IMR-90 (cell line): ENCODE measurements around the gene BRAF. TPM values are rescaled to one million over a fixed set of nuclear protein-coding genes. Genes with fewer than 3 reads are reported as not detected.

Experiments used
- ATAC-seq: fragments of 200-7000 bp; cut with Tn5 transposase; 2 replicates; pipeline ENCODE4 v1.9.1; 2020; ENCODE audit warnings: low read depth, mild to moderate bottlenecking, moderate library complexity
- BruUV-seq: library from RNA; stranded (reverse); fragments of 400-500 nt; replicated peaks from 2 replicates; lab custom pipeline; 2021; lab: Mats Ljungman, UMichigan
- CTCF ChIA-PET: fragments of 300-600 bp; formaldehyde crosslinking; extraction: SDS; loops from one replicate; lab custom pipeline; 2021; ENCODE audit warnings: antibody characterized with exemption; lab: Yijun Ruan, JAX
- POLR2A ChIA-PET: fragments of 300-600 bp; sonication (Branson Sonifier 250); formaldehyde crosslinking; loops from one replicate; lab custom pipeline; 2022; ENCODE audit warnings: antibody characterized with exemption; ENCODE audit not compliant: unreplicated experiment; lab: Charles Lee
- DNase-seq: peaks from one replicate; pipeline ENCODE4 v3.0.0; 2013
- H2AFZ ChIP-seq: replicated peaks from 2 replicates; pipeline ENCODE3; 2013; ENCODE audit warnings: low read length, mild to moderate bottlenecking; ENCODE audit not compliant: poor library complexity
- H2AK5ac ChIP-seq: 2 replicates; pipeline ENCODE4 v1.6.1; 2013; ENCODE audit warnings: low read depth, low read length, inconsistent platforms
- H2AK9ac ChIP-seq: replicated peaks from 2 replicates; pipeline ENCODE3; 2013; ENCODE audit warnings: mild to moderate bottlenecking, low read depth, low read length, moderate library complexity; ENCODE audit not compliant: poor library complexity
- H2BK120ac ChIP-seq: 2 replicates; pipeline ENCODE4 v1.6.1; 2013; ENCODE audit warnings: low read depth, low read length, inconsistent platforms
- H2BK15ac ChIP-seq: 3 replicates; pipeline ENCODE4 v1.6.1; 2013; ENCODE audit warnings: low read depth, low read length, inconsistent platforms
- H2BK20ac ChIP-seq: 2 replicates; pipeline ENCODE4 v1.6.1; 2013; ENCODE audit warnings: low read depth, mild to moderate bottlenecking, inconsistent platforms, low read length, moderate library complexity
- H2BK5ac ChIP-seq: 2 replicates; pipeline ENCODE4 v1.6.1; 2013; ENCODE audit warnings: mild to moderate bottlenecking, low read depth, low read length, inconsistent platforms; ENCODE audit not compliant: poor library complexity, severe bottlenecking
- H3K14ac ChIP-seq: replicated peaks from 2 replicates; pipeline ENCODE4 v1.6.1; 2013; ENCODE audit warnings: low read depth, low read length, inconsistent platforms
- H3K18ac ChIP-seq: 2 replicates; pipeline ENCODE4 v1.6.1; 2013; ENCODE audit warnings: low read depth, low read length, control low read depth
- H3K23ac ChIP-seq: 2 replicates; pipeline ENCODE4 v1.6.1; 2013; ENCODE audit warnings: low read depth, low read length, inconsistent platforms
- H3K27ac ChIP-seq: 2 replicates; pipeline ENCODE4 v1.5.1; 2013; ENCODE audit warnings: mild to moderate bottlenecking, control low read depth, low read length; ENCODE audit not compliant: insufficient read depth
- H3K27me3 ChIP-seq: 2 replicates; pipeline ENCODE4 v1.6.1; 2013; ENCODE audit warnings: low read length; ENCODE audit not compliant: control insufficient read depth, insufficient read depth
- H3K36me3 ChIP-seq: 2 replicates; pipeline ENCODE4 v1.6.1; 2013; ENCODE audit warnings: low read length, mixed read lengths; ENCODE audit not compliant: control insufficient read depth, insufficient read depth
- H3K4ac ChIP-seq: 2 replicates; pipeline ENCODE4 v1.6.1; 2013; ENCODE audit warnings: low read depth, low read length, inconsistent platforms
- H3K4me1 ChIP-seq: 2 replicates; pipeline ENCODE4 v1.6.1; 2013; ENCODE audit warnings: low read length, mixed read lengths; ENCODE audit not compliant: control insufficient read depth, insufficient read depth
- H3K4me2 ChIP-seq: 2 replicates; pipeline ENCODE4 v1.6.1; 2013; ENCODE audit warnings: low read depth, mild to moderate bottlenecking, control low read depth, low read length, moderate library complexity
- H3K4me3 ChIP-seq: 2 replicates; pipeline ENCODE4 v1.5.1; 2013; ENCODE audit warnings: low read depth, mild to moderate bottlenecking, control low read depth, low read length, moderate library complexity; ENCODE audit not compliant: insufficient read depth
- H3K56ac ChIP-seq: 2 replicates; pipeline ENCODE4 v1.6.1; 2013; ENCODE audit warnings: low read length, inconsistent platforms; ENCODE audit not compliant: insufficient read depth; ENCODE audit errors: extremely low read depth
- H3K79me1 ChIP-seq, 2 experiments: 2 replicates each; pipeline ENCODE4 v1.6.1; 2013; ENCODE audit warnings: low read length in 2 of 2, inconsistent platforms in 1 of 2, low read depth in 1 of 2
- H3K9ac ChIP-seq: 2 replicates; pipeline ENCODE4 v1.6.1; 2013; ENCODE audit warnings: low read depth, low read length, control low read depth
- H3K9me1 ChIP-seq: 2 replicates; pipeline ENCODE4 v1.6.1; 2013; ENCODE audit warnings: low read length, inconsistent platforms; ENCODE audit not compliant: insufficient read depth
- H3K9me3 ChIP-seq: 2 replicates; pipeline ENCODE4 v1.6.1; 2013; ENCODE audit warnings: low read length; ENCODE audit not compliant: control insufficient read depth, insufficient read depth
- H4K20me1 ChIP-seq: 2 replicates; pipeline ENCODE4 v1.6.1; 2013; ENCODE audit warnings: low read length, inconsistent platforms; ENCODE audit not compliant: insufficient read depth
- H4K5ac ChIP-seq: 2 replicates; pipeline ENCODE4 v1.6.1; 2013; ENCODE audit warnings: mild to moderate bottlenecking, low read depth, low read length, control low read depth
- H4K8ac ChIP-seq, 2 experiments: 2 replicates each; pipeline ENCODE4 v1.6.1; 2013; ENCODE audit warnings: low read depth in 2 of 2, low read length in 2 of 2, control low read depth in 1 of 2, inconsistent platforms in 1 of 2
- H4K91ac ChIP-seq: 2 replicates; pipeline ENCODE4 v1.6.1; 2013; ENCODE audit warnings: low read depth, low read length, inconsistent platforms; ENCODE audit not compliant: insufficient read depth
- CHD1 ChIP-seq: IDR thresholded peaks from 2 replicates; pipeline ENCODE4 v1.6.1; 2012; ENCODE audit warnings: low read depth, low read length, improper control_type of control experiment
- ELK1 ChIP-seq: fragments of 150-350 bp; IDR thresholded peaks from 2 replicates; pipeline ENCODE4 v1.6.1; 2016; ENCODE audit warnings: low read depth, mild to moderate bottlenecking, low read length, moderate library complexity, borderline replicate concordance
- FOS ChIP-seq: fragments of 150-350 bp; IDR thresholded peaks from 2 replicates; pipeline ENCODE4 v1.6.1; 2016; ENCODE audit warnings: low read depth, low read length
- MAFK ChIP-seq: IDR thresholded peaks from 2 replicates; pipeline ENCODE4 v1.6.1; 2012; ENCODE audit warnings: low read depth, low read length, improper control_type of control experiment
- MXI1 ChIP-seq: IDR thresholded peaks from 2 replicates; pipeline ENCODE4 v1.6.1; 2012; ENCODE audit warnings: low read depth, mild to moderate bottlenecking, low read length, moderate library complexity, borderline replicate concordance
- NFE2L2 ChIP-seq: fragments of 150-350 bp; IDR thresholded peaks from 2 replicates; pipeline ENCODE4 v1.6.1; 2016; ENCODE audit warnings: low read depth, mild to moderate bottlenecking, low read length
- POLR2A ChIP-seq: IDR thresholded peaks from 2 replicates; pipeline ENCODE4 v1.6.1; 2012; ENCODE audit warnings: mild to moderate bottlenecking, low read depth, low read length
- RAD21 ChIP-seq: IDR thresholded peaks from 2 replicates; pipeline ENCODE4 v1.6.1; 2012; ENCODE audit warnings: low read length, improper control_type of control experiment
- RFX5 ChIP-seq: IDR thresholded peaks from 2 replicates; pipeline ENCODE4 v1.8.0; 2012; ENCODE audit warnings: low read depth, mild to moderate bottlenecking, low read length, moderate library complexity
- SMC3 ChIP-seq: fragments of 150-350 bp; IDR thresholded peaks from 2 replicates; pipeline ENCODE4 v1.6.1; 2016; ENCODE audit warnings: low read depth, mild to moderate bottlenecking, antibody characterized with exemption, low read length, moderate library complexity
- WGBS, 2 experiments: methylation state at CpG; one replicate each; pipeline versions ENCODE4 v1.1.5 to v1.1.7; 2013; ENCODE audit warnings: missing lambda C conversion rate in 2 of 2; ENCODE audit not compliant: insufficient read length in 1 of 2; ENCODE audit errors: extremely low coverage in 2 of 2; 5-methylcytosine and 5-hydroxymethylcytosine counted together
- dilution Hi-C: fragments of 300-500 bp; cut with HindIII; formaldehyde crosslinking; loops from one replicate; pipeline ENCODE4 v1.14.3; 2018; ENCODE audit warnings: low sequenced_read_pairs; ENCODE audit not compliant: unreplicated experiment
- in situ Hi-C: fragments of 300-500 bp; cut with MboI; formaldehyde crosslinking; loops from 3 replicates; pipeline ENCODE4 v1.14.3; 2019; ENCODE audit warnings: low sequenced_read_pairs, inconsistent platforms, mixed read lengths
- intact Hi-C: fragments of 100-400 bp; cut with micrococcal nuclease; formaldehyde crosslinking; loops from 2 replicates; pipeline ENCODE4 v1.10.0; 2022
- polyA plus RNA-seq, 3 experiments: library from polyadenylated mRNA; depleted of rRNA; stranded (reverse); fragments of >200 nt; gene quantifications; 2 replicates each; pipeline ENCODE4 v1.2.3, GENCODE V29; 2012; ENCODE audit warnings: low replicate concordance in 1 of 3
- total RNA-seq: library from RNA; depleted of rRNA; stranded (reverse); fragments of >200 nt; gene quantifications from 2 replicates; pipeline ENCODE4 v1.2.3, GENCODE V29; 2012

The BRAF gene
- total and polyA plus RNA-seq, 2 of the 4 experiments (the other 2 are of a cell fraction) = 5.7 to 12.9 TPM

GRCh38 chr7:140863184-140863583, 61.5 kb downstream of the BRAF start:
- Histone ChIP-seq H3K79me1 (peaks cover 33 to 44% of the 10 kb centered on the region in 2 experiments), H2AFZ (no peak overlapping the region), H2BK120ac (no peak overlapping the region), H3K9ac (no peak overlapping the region), H3K18ac (no peak overlapping the region), H2BK20ac (no peak overlapping the region), H3K27ac (no peak overlapping the region), H3K4me3 (no peak overlapping the region), H3K14ac (no peak overlapping the region), H2AK9ac (no peak overlapping the region), H3K4me1 (no peaks in the 10 kb centered on the region), H3K9me1 (no peaks in the 10 kb centered on the region; the same call in 1 of the 2 replicates), H2BK15ac (no peak overlapping the region), H3K56ac (no peak overlapping the region), H4K5ac (no peak overlapping the region), H3K27me3 (no peaks in the 10 kb centered on the region), H2BK5ac (no peak overlapping the region), H3K4ac (no peak overlapping the region), H3K23ac (no peak overlapping the region), H4K8ac (no peak overlapping the region), H2AK5ac (no peak overlapping the region), H3K36me3 (0 out of 2 replicates have a peak, but pooled peaks cover 2% of the 10 kb centered on the region), H3K4me2 (no peak overlapping the region), H4K20me1 (peaks cover 23% of the 10 kb centered on the region), H4K91ac (no peak overlapping the region), H3K9me3 (no peaks in the 10 kb centered on the region)
- dilution Hi-C loops (no loop called here), in situ Hi-C loops (no loop called here), intact Hi-C loops (no loop called here)
- no CpG with 5 or more reads among the region's 2 CpGs for WGBS, 2 experiments
- no TSS peak for BruUV-seq
- ChIA-PET POLR2A (no interaction called here), CTCF (no interaction called here)
- TF ChIP-seq NFE2L2 (no peak), CHD1 (no peak), RFX5 (no peak), SMC3 (no peak), POLR2A (no peak), MXI1 (no peak), MAFK (no peak), FOS (no peak), ELK1 (no peak), RAD21 (no peak)
- no peak for DNase-seq
- no peak for ATAC-seq
